ENCODE measurements around the gene TREM2.
"Not testable (repeated sequence)": the region's sequence is repeated elsewhere in the genome, so short reads cannot be mapped to it uniquely, and the experiment has no call there.

TREM2 gene

GRCh38 chr6:41189967-41190366 lies 27.1 kb upstream of the TREM2 start:
- Mint-ChIP-seq H3K9me3 (peaks cover 5 to 12% of the 10 kb centered on the region in 2 donors), H3K4me1 (peaks cover 54% of the 10 kb centered on the region), H3K4me3 (no peak overlapping the region), H3K27ac (no peak overlapping the region), H3K27me3 (no peaks in the 10 kb centered on the region)
- no peak for DNase-seq
- ATAC-seq, result no peak

- H3K4me1 Mint-ChIP-seq, result peaks cover 44% of the 10 kb centered on the region
- H3K4me3 Mint-ChIP-seq, DNase-seq, H3K27me3 Mint-ChIP-seq, ATAC-seq, H3K27ac Mint-ChIP-seq: not testable (repeated sequence)
- peaks cover 5 to 12% of the 10 kb centered on the region in 2 donors for H3K9me3 Mint-ChIP-seq
These were observed 26.1 kb upstream of the TREM2 start for GRCh38 chr6:41189046-41189445.

- no peak for DNase-seq
- H3K4me1 Mint-ChIP-seq, result peaks cover 37% of the 10 kb centered on the region
- H3K4me3 Mint-ChIP-seq, result no peak overlapping the region
- peaks cover 5 to 12% of the 10 kb centered on the region in 2 donors for H3K9me3 Mint-ChIP-seq
- no peak overlapping the region for H3K27ac Mint-ChIP-seq
- no peak for ATAC-seq
- no peaks in the 10 kb centered on the region for H3K27me3 Mint-ChIP-seq
These were observed 25.3 kb upstream of the TREM2 start for GRCh38 chr6:41187924-41188886.

GRCh38 chr6:41186031-41186562 lies 23.2 kb upstream of the TREM2 start:
- Mint-ChIP-seq H3K27ac (peak overlapping the region; percentile 29 to 36), H3K9me3 (peaks cover 5 to 12% of the 10 kb centered on the region in 2 donors), H3K27me3 (no peaks in the 10 kb centered on the region), H3K4me1 (peaks cover 38% of the 10 kb centered on the region), H3K4me3 (no peak overlapping the region)
- DNase-seq (no peak), ATAC-seq (no peak)

GRCh38 chr6:41184761-41185160 lies 21.8 kb upstream of the TREM2 start:
- no peak overlapping the region for H3K27ac Mint-ChIP-seq
- no peaks in the 10 kb centered on the region for H3K27me3 Mint-ChIP-seq
- H3K4me1 Mint-ChIP-seq, result peaks cover 38% of the 10 kb centered on the region
- ATAC-seq (no peak), DNase-seq (no peak)
- peaks cover 5 to 6% of the 10 kb centered on the region in 2 donors for H3K9me3 Mint-ChIP-seq
- no peak overlapping the region for H3K4me3 Mint-ChIP-seq

GRCh38 chr6:41182069-41183034 lies 19.4 kb upstream of the TREM2 start:
- no peak overlapping the region for H3K27ac Mint-ChIP-seq
- peaks cover 32% of the 10 kb centered on the region for H3K4me1 Mint-ChIP-seq
- no peak overlapping the region for H3K4me3 Mint-ChIP-seq
- ATAC-seq (peak; percentile 95), DNase-seq (peak; percentile 45 to 59)
- H3K9me3 Mint-ChIP-seq, result no peaks in the 10 kb centered on the region
- no peaks in the 10 kb centered on the region for H3K27me3 Mint-ChIP-seq

- Mint-ChIP-seq H3K27me3 (no peaks in the 10 kb centered on the region), H3K4me1 (peaks cover 31% of the 10 kb centered on the region), H3K9me3 (no peaks in the 10 kb centered on the region), H3K27ac (no peak overlapping the region), H3K4me3 (no peak overlapping the region)
- ATAC-seq (no peak), DNase-seq (no peak)
These were observed 18.6 kb upstream of the TREM2 start for GRCh38 chr6:41181566-41181965.

- DNase-seq (no peak), ATAC-seq (no peak)
- Mint-ChIP-seq H3K27ac (no peak overlapping the region), H3K27me3 (no peaks in the 10 kb centered on the region), H3K4me3 (no peak overlapping the region), H3K4me1 (peaks cover 15% of the 10 kb centered on the region), H3K9me3 (no peaks in the 10 kb centered on the region)
These were observed 16.2 kb upstream of the TREM2 start for GRCh38 chr6:41179163-41179562.

- Mint-ChIP-seq H3K4me1 (peaks cover 13% of the 10 kb centered on the region), H3K27me3 (no peaks in the 10 kb centered on the region), H3K27ac (no peak overlapping the region), H3K9me3 (no peaks in the 10 kb centered on the region), H3K4me3 (no peak overlapping the region)
- ATAC-seq, result no peak
- no peak for DNase-seq
These were observed 14.8 kb upstream of the TREM2 start for GRCh38 chr6:41177695-41178094.

GRCh38 chr6:41177287-41177686 lies 14.4 kb upstream of the TREM2 start:
- ATAC-seq (no peak), DNase-seq (no peak)
- H3K4me3 Mint-ChIP-seq, result no peak overlapping the region
- H3K27ac Mint-ChIP-seq, result peak overlapping the region in 1 of 2 donors; percentile 20
- no peaks in the 10 kb centered on the region for H3K27me3 Mint-ChIP-seq
- H3K4me1 Mint-ChIP-seq, result peaks cover 8% of the 10 kb centered on the region
- H3K9me3 Mint-ChIP-seq, result no peaks in the 10 kb centered on the region

- Mint-ChIP-seq H3K27me3 (no peaks in the 10 kb centered on the region), H3K4me1 (no peaks in the 10 kb centered on the region), H3K4me3 (no peak overlapping the region), H3K27ac (no peak overlapping the region), H3K9me3 (no peaks in the 10 kb centered on the region)
- no peak for ATAC-seq
- no peak for DNase-seq
These were observed 13.3 kb upstream of the TREM2 start for GRCh38 chr6:41176189-41176588.

GRCh38 chr6:41175084-41175483 lies 12.2 kb upstream of the TREM2 start:
- Mint-ChIP-seq H3K4me1 (no peaks in the 10 kb centered on the region), H3K4me3 (no peak overlapping the region), H3K9me3 (no peaks in the 10 kb centered on the region), H3K27me3 (no peaks in the 10 kb centered on the region), H3K27ac (no peak overlapping the region)
- DNase-seq (no peak), ATAC-seq (no peak)

GRCh38 chr6:41174610-41175009 lies 11.7 kb upstream of the TREM2 start:
- no peaks in the 10 kb centered on the region for H3K27me3 Mint-ChIP-seq
- DNase-seq (no peak), ATAC-seq (no peak)
- H3K9me3 Mint-ChIP-seq, result no peaks in the 10 kb centered on the region
- H3K4me3 Mint-ChIP-seq, result no peak overlapping the region
- H3K4me1 Mint-ChIP-seq, result no peaks in the 10 kb centered on the region
- H3K27ac Mint-ChIP-seq, result no peak overlapping the region

- H3K27me3 Mint-ChIP-seq, result no peaks in the 10 kb centered on the region
- no peak for ATAC-seq
- H3K27ac Mint-ChIP-seq, result no peak overlapping the region
- no peak for DNase-seq
- no peaks in the 10 kb centered on the region for H3K9me3 Mint-ChIP-seq
- H3K4me1 Mint-ChIP-seq, result peaks cover 5% of the 10 kb centered on the region
- H3K4me3 Mint-ChIP-seq, result no peak overlapping the region
These were observed 9.0 kb upstream of the TREM2 start for GRCh38 chr6:41171908-41172307.

- H3K4me1 Mint-ChIP-seq, result peaks cover 5% of the 10 kb centered on the region
- no peak for DNase-seq
- peak overlapping the region in 1 of 2 donors; percentile 63 for H3K27ac Mint-ChIP-seq
- ATAC-seq, result no peak
- H3K27me3 Mint-ChIP-seq, result no peaks in the 10 kb centered on the region
- no peaks in the 10 kb centered on the region for H3K9me3 Mint-ChIP-seq
- H3K4me3 Mint-ChIP-seq, result no peak overlapping the region
These were observed 7.7 kb upstream of the TREM2 start for GRCh38 chr6:41170547-41171160.

Measured in stimulated activated naive CD8-positive, alpha-beta T cell treated with anti-CD3 and anti-CD28 coated beads, Interleukin-15, amount 100 ng/mL, for 72 hours (primary cell).